ENCODE results near the gene CLEC18C.
"Not testable (repeated sequence)": the region's sequence is repeated elsewhere in the genome, so short reads cannot be mapped to it uniquely, and the experiment has no call there.

The CLEC18C gene

GRCh38 chr16:70173212-70173837 is at the start of gene CLEC18C:
Gene CLEC18C (plus strand): TSS chr16:70173787. CDS start chr16:70174279, 492 bp downstream.
- DNase-seq (ENCODE audit: low read depth), result not testable (repeated sequence)

- DNase-seq (ENCODE audit: low read depth), result not testable (repeated sequence)
These were observed 49.8 kb upstream of the CLEC18C start for GRCh38 chr16:70123822-70124221.

- not testable (repeated sequence) for DNase-seq (ENCODE audit: low read depth)
These were observed 47.4 kb upstream of the CLEC18C start for GRCh38 chr16:70126226-70126625.

- DNase-seq (ENCODE audit: low read depth), result not testable (repeated sequence)
These were observed 45.9 kb upstream of the CLEC18C start for GRCh38 chr16:70127706-70128105.

GRCh38 chr16:70128844-70129243 is 44.7 kb upstream of the CLEC18C start:
- DNase-seq (ENCODE audit: low read depth), result not testable (repeated sequence)

GRCh38 chr16:70135796-70136195 is 37.8 kb upstream of the CLEC18C start:
- not testable (repeated sequence) for DNase-seq (ENCODE audit: low read depth)

GRCh38 chr16:70136595-70136994 is 37.0 kb upstream of the CLEC18C start:
- not testable (repeated sequence) for DNase-seq (ENCODE audit: low read depth)

GRCh38 chr16:70142739-70143138 is 30.8 kb upstream of the CLEC18C start:
- not testable (repeated sequence) for DNase-seq (ENCODE audit: low read depth)

GRCh38 chr16:70143231-70143895 is 30.2 kb upstream of the CLEC18C start:
- DNase-seq (ENCODE audit: low read depth), result not testable (repeated sequence)

- DNase-seq (ENCODE audit: low read depth), result not testable (repeated sequence)
These were observed 25.7 kb upstream of the CLEC18C start for GRCh38 chr16:70147853-70148252.

GRCh38 chr16:70148453-70148852 is 25.1 kb upstream of the CLEC18C start:
- not testable (repeated sequence) for DNase-seq (ENCODE audit: low read depth)

GRCh38 chr16:70149296-70149695 is 24.3 kb upstream of the CLEC18C start:
- not testable (repeated sequence) for DNase-seq (ENCODE audit: low read depth)

GRCh38 chr16:70151391-70151790 is 22.2 kb upstream of the CLEC18C start:
- no peak for DNase-seq (ENCODE audit: low read depth)

- no peak for DNase-seq (ENCODE audit: low read depth)
These were observed 21.6 kb upstream of the CLEC18C start for GRCh38 chr16:70151941-70152509.

- no peak for DNase-seq (ENCODE audit: low read depth)
These were observed 20.8 kb upstream of the CLEC18C start for GRCh38 chr16:70152578-70153302.

- not testable (repeated sequence) for DNase-seq (ENCODE audit: low read depth)
These were observed 18.9 kb upstream of the CLEC18C start for GRCh38 chr16:70154736-70155135.

GRCh38 chr16:70156207-70156978 is 17.2 kb upstream of the CLEC18C start:
- DNase-seq (ENCODE audit: low read depth), result no peak

- no peak for DNase-seq (ENCODE audit: low read depth)
These were observed 16.5 kb upstream of the CLEC18C start for GRCh38 chr16:70157105-70157476.

- no peak for DNase-seq (ENCODE audit: low read depth)
These were observed 15.9 kb upstream of the CLEC18C start for GRCh38 chr16:70157477-70158260.

- DNase-seq (ENCODE audit: low read depth), result no peak
These were observed 15.2 kb upstream of the CLEC18C start for GRCh38 chr16:70158261-70158939.
